Cardiac atrium fibroblast (primary cell): ENCODE measurements around the gene USP48. TPM values are rescaled to one million over a fixed set of nuclear protein-coding genes. Genes with fewer than 3 reads are reported as not detected.

ENCODE experiments used
- total RNA-seq: library from RNA; depleted of rRNA; stranded (reverse); fragments of >200 nt; gene quantifications from 2 replicates; pipeline ENCODE4 v1.2.3, GENCODE V29; 2015

Gene USP48
- 29.3 and 39.9 TPM in 2 replicates for total RNA-seq

DNA sequence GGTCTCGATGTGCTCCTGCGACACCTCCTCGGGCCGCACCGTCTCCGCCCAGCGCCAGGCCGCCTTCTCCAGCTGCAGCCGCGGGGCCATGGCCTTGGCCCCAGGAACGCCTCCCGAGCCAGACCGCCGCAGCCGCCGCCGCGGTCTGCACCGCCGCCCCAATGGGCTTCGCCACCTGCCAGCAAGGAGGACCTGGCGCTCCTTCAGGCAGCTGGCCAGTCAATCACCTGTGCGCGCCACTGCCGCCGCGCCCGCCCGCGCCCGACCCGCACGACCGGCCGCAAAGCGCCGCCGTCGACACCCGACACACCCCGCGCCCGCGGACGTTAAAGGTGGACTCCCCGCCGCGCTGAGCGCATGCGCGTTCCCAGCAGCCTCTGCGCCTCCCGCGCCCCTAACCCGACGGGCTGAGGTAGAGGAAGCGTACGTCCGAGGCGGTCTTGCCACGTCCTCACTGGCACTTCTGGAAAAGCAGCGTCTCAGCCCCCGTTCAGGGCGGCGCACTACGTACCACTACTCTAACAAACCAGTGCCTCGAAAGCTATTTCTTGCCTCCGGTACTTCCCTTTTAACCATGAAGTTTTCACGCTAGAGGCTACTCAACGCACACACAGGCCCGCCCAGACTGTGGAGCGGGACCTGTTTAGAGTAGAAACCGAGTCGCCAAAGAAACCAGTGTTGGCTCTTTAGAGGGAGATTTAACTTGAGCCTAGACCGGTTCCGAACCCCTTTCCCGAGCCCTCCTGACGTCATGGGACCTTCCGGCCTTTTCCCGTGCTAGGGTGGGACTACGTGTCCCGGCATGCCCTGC lies at the start of gene USP48:
Gene USP48 (minus strand): TSS at position 282 of the 811 bp plus-strand sequence. CDS start 192 bp downstream, at position 90.

GRCh38 chr1:21811875-21812305 lies 28.9 kb upstream of the USP48 start, which contains the start of gene LDLRAD2:
TSS of gene LDLRAD2 (plus strand) at chr1:21812265. CDS start at chr1:21812452, 187 bp downstream.

GRCh38 chr1:21669258-21670058 lies 113.5 kb downstream of the USP48 start, which contains the start of gene RAP1GAP:
TSS of gene RAP1GAP (minus strand) at chr1:21669357. CDS start at chr1:21620032, 49,325 bp downstream.

Other genes with a start within 250 kb of the USP48 start
- 0.36 and 0.49 TPM in 2 replicates for gene RAP1GAP, start 113.8 kb downstream of the USP48 start, total RNA-seq
- gene LDLRAD2, start 29.1 kb upstream of the USP48 start, total RNA-seq, result under 0.01 TPM in 1 of 2 replicates, not detected in the other
- 600 and 665 TPM in 2 replicates for gene HSPG2, start 154.2 kb upstream of the USP48 start, total RNA-seq
- gene CELA3B, start 193.9 kb upstream of the USP48 start, total RNA-seq, result not detected in 2 replicates
- not detected in 2 replicates for gene CELA3A, start 218.5 kb upstream of the USP48 start, total RNA-seq